SH-SY5Y (cell line): Measurements from ENCODE around the gene NCF4.

Experiments used
- GATA2 ChIP-seq: IDR thresholded peaks from 2 replicates; pipeline ENCODE4 v1.6.1; 2011; ENCODE audit warnings: mild to moderate bottlenecking, low read depth, low read length
- GATA3 ChIP-seq: IDR thresholded peaks from 2 replicates; pipeline ENCODE4 v1.6.1; 2011; ENCODE audit warnings: low read depth, mild to moderate bottlenecking, low read length, moderate library complexity

DNA sequence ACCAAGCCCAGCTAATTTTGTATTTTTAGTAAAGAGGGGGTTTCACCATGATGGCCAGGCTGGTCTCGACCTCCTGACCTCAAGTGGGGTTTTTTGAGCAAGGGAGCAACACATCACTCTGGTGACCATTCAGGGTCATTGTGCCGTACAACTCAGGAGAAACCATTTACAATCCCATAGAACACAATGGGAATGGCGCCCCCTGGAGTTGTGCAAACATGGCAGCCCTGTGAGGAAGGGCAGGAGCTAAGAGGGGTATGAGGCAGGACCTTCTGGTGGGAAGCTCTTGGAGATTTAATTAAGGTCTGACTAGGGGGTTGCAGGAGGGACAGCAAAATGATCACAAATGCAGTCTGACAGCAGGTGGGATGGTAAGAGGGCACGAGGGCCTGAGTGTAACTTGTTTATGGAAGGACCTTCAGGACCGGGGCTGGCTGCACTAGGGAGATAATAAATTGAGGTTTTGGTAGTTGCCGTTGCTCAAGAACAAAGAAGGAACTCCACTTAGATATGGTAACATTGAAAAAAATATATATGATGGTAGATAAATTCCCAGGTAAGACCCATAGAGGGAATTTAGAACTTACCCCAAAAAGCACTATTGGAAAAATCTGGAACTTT, 43.6 kb downstream of the NCF4 start:
- TF ChIP-seq GATA2 (no peak), GATA3 (no peak)
